ENCODE results near the gene LFNG. TPM values are rescaled to one million over a fixed set of nuclear protein-coding genes. Genes with fewer than 3 reads are reported as not detected.

LFNG gene
- total and polyA plus RNA-seq, 7 experiments from 2014 or later: 1.2 to 246 (median 120) TPM

DNA sequence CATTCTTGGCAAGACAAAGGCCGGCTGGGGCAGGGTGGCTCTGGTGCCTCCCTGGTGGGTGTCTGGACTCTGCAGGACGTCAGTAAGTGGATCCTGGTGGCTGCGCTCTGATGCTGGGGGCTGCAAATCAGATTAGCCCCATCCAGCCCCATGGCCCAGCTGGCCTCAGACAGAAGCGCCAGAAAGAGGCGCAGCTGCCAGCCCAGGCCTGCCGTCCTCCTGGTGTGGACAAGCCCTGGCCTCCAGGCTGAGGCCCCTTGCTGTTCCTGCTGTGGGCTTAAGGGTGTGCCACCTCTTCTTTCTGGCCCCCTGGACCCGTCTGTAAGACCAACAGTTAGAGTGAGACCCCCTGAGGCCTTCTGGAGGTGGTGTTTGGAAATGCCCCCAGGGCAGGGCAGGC lies 5.9 kb upstream of the LFNG start:
- Mint-ChIP-seq H3K27me3 (peaks cover 0 to 11% (median 0%) of the 10 kb centered on the region in 5 donors), H3K4me1 (peaks cover 29 to 64% (median 43%) of the 10 kb centered on the region in 7 donors), H3K4me3 (no peak overlapping the region), H3K36me3 (no peaks in the 10 kb centered on the region), H3K27ac (peak overlapping the region in 1 of 9 donors; percentile 99), H3K9me3 (peaks cover 0 to 3% (median 0%) of the 10 kb centered on the region in 11 donors)
- no peaks in the 10 kb centered on the region for H3K27me3 ChIP-seq (ENCODE audit: control insufficient read depth in 2 of 2, insufficient read depth in 2 of 2, low read length in 2 of 2)
- no peaks in the 10 kb centered on the region for H3K36me3 ChIP-seq (ENCODE audit: control insufficient read depth in 2 of 3, insufficient read depth in 3 of 3, low read length in 3 of 3)
- intact Hi-C loops (cut with micrococcal nuclease): no loop called here
- ATAC-seq (no peak), DNase-seq (no peak)
- H3K4me3 ChIP-seq (ENCODE audit: low read length): no peak overlapping the region
- ChIA-PET POLR2A (interaction anchor here (9.2 kb wide), 1 partner anchor 10 kb away, joined by 401 read pairs; the partner anchor contains the start of gene LFNG), CTCF (no interaction called here)
- H3K27ac ChIP-seq (ENCODE audit: low read depth, low read length): no peak overlapping the region
- H3K4me1 ChIP-seq (ENCODE audit: control insufficient read depth in 2 of 2, insufficient read depth in 2 of 2, low read length in 2 of 2): peaks cover 52 to 59% of the 10 kb centered on the region in 2 donors
- H3K9me3 ChIP-seq (ENCODE audit: control insufficient read depth in 2 of 3, low read length in 3 of 3): no peaks in the 10 kb centered on the region

GRCh38 chr7:2514473-2515423 lies 4.8 kb upstream of the LFNG start:
- peaks cover 20 to 53% (median 36%) of the 10 kb centered on the region in 7 donors for H3K4me1 Mint-ChIP-seq
- POLR2A ChIA-PET: interaction anchor here (0.6 to 9.2 kb wide), 3 partner anchors 9 to 322 kb away, joined by 4 to 401 read pairs (median 4); partner anchors contain the start of gene LFNG
- intact Hi-C loops (cut with micrococcal nuclease): no loop called here

DNA sequence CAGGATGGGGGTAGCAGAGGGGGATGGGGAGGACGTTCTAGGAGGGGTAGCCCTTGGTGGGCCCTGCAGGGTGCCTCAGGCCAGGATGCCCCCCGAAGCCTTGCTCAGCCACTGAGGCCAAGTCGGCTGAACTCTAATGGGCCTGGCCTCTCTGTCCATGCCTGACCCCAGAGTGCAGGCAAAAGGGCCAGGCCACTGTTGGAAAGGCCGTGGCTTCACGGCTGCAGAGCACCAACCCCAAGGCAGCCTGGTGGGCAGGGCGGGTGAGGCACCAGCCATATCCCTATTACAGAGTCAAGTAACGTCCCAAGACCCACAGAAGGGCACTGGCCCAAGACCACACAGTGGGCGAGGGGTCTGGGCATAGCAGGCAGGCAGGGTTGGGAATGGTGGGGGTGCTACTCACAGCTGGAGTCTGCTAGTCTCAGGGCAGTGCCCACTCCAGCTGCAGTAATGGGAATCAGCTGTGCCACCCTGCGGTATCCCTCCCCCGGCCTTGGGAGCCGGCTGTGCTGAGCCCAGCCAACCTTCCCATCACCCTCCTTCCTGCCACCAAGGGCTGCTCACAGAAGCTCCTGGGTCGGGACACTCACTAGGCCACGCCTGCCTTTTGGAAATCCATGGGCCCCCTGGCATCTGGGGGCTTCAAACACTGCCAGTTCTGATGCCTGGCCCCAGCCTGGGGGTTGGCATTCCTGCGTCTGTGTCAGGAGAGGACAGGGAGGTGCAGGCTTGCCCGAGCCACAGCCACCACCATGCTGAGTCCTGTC lies 4.0 kb upstream of the LFNG start:
- Mint-ChIP-seq H3K27ac (peak overlapping the region in 1 of 9 donors; percentile 59), H3K27me3 (peaks cover 0 to 11% (median 0%) of the 10 kb centered on the region in 5 donors), H3K4me1 (peaks cover 14 to 45% (median 31%) of the 10 kb centered on the region in 7 donors), H3K36me3 (peaks cover 0 to 2% (median 0%) of the 10 kb centered on the region in 5 donors), H3K4me3 (no peak overlapping the region), H3K9me3 (peaks cover 0 to 3% (median 0%) of the 10 kb centered on the region in 11 donors)
- ChIA-PET CTCF (no interaction called here), POLR2A (interaction anchor here (0.6 to 9.2 kb wide), 4 partner anchors 8 to 323 kb away, joined by 4 to 401 read pairs (median 10); partner anchors contain the start of gene LFNG)
- intact Hi-C loops (cut with micrococcal nuclease): no loop called here
- Histone ChIP-seq H3K9me3 (ENCODE audit: control insufficient read depth in 2 of 3, low read length in 3 of 3) (no peaks in the 10 kb centered on the region), H3K36me3 (ENCODE audit: control insufficient read depth in 2 of 3, insufficient read depth in 3 of 3, low read length in 3 of 3) (peaks cover 0 to 6% (median 0%) of the 10 kb centered on the region in 3 experiments), H3K4me1 (ENCODE audit: control insufficient read depth in 2 of 2, insufficient read depth in 2 of 2, low read length in 2 of 2) (peaks cover 33 to 40% of the 10 kb centered on the region in 2 donors), H3K27me3 (ENCODE audit: control insufficient read depth in 2 of 2, insufficient read depth in 2 of 2, low read length in 2 of 2) (no peaks in the 10 kb centered on the region), H3K4me3 (ENCODE audit: low read length) (no peak overlapping the region), H3K27ac (ENCODE audit: low read depth, low read length) (no peak overlapping the region)
- ATAC-seq (no peak), DNase-seq (no peak)

More at GRCh38 chr7:2514473-2515423, 4.8 kb upstream of the LFNG start:
- H3K27ac ChIP-seq (ENCODE audit: low read depth, low read length): no peak overlapping the region
- no peaks in the 10 kb centered on the region for H3K36me3 ChIP-seq (ENCODE audit: control insufficient read depth in 2 of 3, insufficient read depth in 3 of 3, low read length in 3 of 3)
- H3K27me3 ChIP-seq (ENCODE audit: control insufficient read depth in 2 of 2, insufficient read depth in 2 of 2, low read length in 2 of 2): no peaks in the 10 kb centered on the region
- Mint-ChIP-seq H3K27me3 (peaks cover 0 to 11% (median 0%) of the 10 kb centered on the region in 5 donors), H3K9me3 (peaks cover 0 to 3% (median 0%) of the 10 kb centered on the region in 11 donors), H3K27ac (no peak overlapping the region), H3K4me3 (no peak overlapping the region), H3K36me3 (no peaks in the 10 kb centered on the region)
- H3K4me1 ChIP-seq (ENCODE audit: control insufficient read depth in 2 of 2, insufficient read depth in 2 of 2, low read length in 2 of 2): peaks cover 42 to 48% of the 10 kb centered on the region in 2 donors
- no peak for ATAC-seq
- H3K4me3 ChIP-seq (ENCODE audit: low read length): no peak overlapping the region
- no peak for DNase-seq
- no peaks in the 10 kb centered on the region for H3K9me3 ChIP-seq (ENCODE audit: control insufficient read depth in 2 of 3, low read length in 3 of 3)
- CTCF ChIA-PET: no interaction called here

DNA sequence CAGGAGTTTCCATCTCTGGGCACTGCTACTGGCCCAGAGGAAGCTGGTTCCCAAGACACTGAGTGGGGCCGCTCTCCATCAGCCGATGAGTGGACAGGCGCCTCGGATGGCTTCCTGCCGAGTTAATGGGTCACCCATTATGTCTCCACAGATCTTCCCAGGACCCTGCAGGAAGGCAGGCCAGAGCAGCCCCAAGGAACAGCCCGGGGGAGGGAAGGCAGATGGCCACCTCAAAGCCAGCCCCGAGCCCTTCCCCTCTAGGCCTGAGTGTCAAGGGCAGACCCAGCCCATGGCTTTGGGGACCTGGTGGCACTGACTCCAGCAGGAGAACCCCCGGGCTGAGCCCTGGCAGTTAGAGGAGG lies 3.4 kb upstream of the LFNG start:
- H3K9me3 ChIP-seq (ENCODE audit: control insufficient read depth in 2 of 3, low read length in 3 of 3): no peaks in the 10 kb centered on the region
- H3K27ac ChIP-seq (ENCODE audit: low read depth, low read length): no peak overlapping the region
- Mint-ChIP-seq H3K4me1 (peaks cover 14 to 39% (median 29%) of the 10 kb centered on the region in 7 donors), H3K4me3 (no peak overlapping the region), H3K27me3 (peaks cover 0 to 11% (median 0%) of the 10 kb centered on the region in 5 donors), H3K9me3 (peaks cover 0 to 3% (median 0%) of the 10 kb centered on the region in 11 donors), H3K27ac (no peak overlapping the region), H3K36me3 (peaks cover 0 to 5% (median 0%) of the 10 kb centered on the region in 5 donors)
- H3K36me3 ChIP-seq (ENCODE audit: control insufficient read depth in 2 of 3, insufficient read depth in 3 of 3, low read length in 3 of 3): peaks cover 0 to 8% (median 0%) of the 10 kb centered on the region in 3 experiments
- no peaks in the 10 kb centered on the region for H3K27me3 ChIP-seq (ENCODE audit: control insufficient read depth in 2 of 2, insufficient read depth in 2 of 2, low read length in 2 of 2)
- no peak overlapping the region for H3K4me3 ChIP-seq (ENCODE audit: low read length)
- intact Hi-C loops (cut with micrococcal nuclease): no loop called here
- POLR2A ChIA-PET: interaction anchor here (3.1 to 15.7 kb wide), 2 partner anchors 6 to 12 kb away, joined by 16 to 401 read pairs; no protein-coding TSS in a partner anchor
- ATAC-seq: no peak
- no peak for DNase-seq
- H3K4me1 ChIP-seq (ENCODE audit: control insufficient read depth in 2 of 2, insufficient read depth in 2 of 2, low read length in 2 of 2): peaks cover 28 to 34% of the 10 kb centered on the region in 2 donors
- CTCF ChIA-PET: no interaction called here

DNA sequence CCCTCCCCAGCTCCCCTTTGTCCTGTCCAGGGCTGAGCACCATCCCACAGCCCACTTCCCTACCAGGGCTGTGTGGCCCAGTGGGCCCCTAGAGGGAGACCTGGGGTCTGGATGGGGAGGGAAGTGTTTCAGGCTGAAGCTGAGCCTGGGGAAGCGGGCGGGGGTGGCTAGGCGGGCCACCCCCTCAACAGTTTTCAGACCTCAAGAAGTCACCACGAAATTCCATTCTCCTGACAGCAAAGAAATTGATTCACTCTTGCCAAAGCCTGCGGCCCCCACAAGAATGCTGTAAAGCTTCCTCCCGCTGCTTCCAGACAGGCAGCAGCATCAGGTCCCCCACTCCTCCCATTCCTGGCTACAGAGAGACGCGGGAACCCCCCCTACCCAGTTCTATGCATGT lies 2.5 kb upstream of the LFNG start:
- ATAC-seq (no peak), DNase-seq (no peak)
- Histone ChIP-seq H3K36me3 (ENCODE audit: control insufficient read depth in 2 of 3, insufficient read depth in 3 of 3, low read length in 3 of 3) (peaks cover 0 to 8% (median 0%) of the 10 kb centered on the region in 3 experiments), H3K4me3 (ENCODE audit: low read length) (no peak overlapping the region), H3K4me1 (ENCODE audit: control insufficient read depth in 2 of 2, insufficient read depth in 2 of 2, low read length in 2 of 2) (peaks cover 21 to 28% of the 10 kb centered on the region in 2 donors), H3K27me3 (ENCODE audit: control insufficient read depth in 2 of 2, insufficient read depth in 2 of 2, low read length in 2 of 2) (no peaks in the 10 kb centered on the region), H3K9me3 (ENCODE audit: control insufficient read depth in 2 of 3, low read length in 3 of 3) (no peaks in the 10 kb centered on the region), H3K27ac (ENCODE audit: low read depth, low read length) (no peak overlapping the region)
- Mint-ChIP-seq H3K4me1 (peaks cover 18 to 36% (median 29%) of the 10 kb centered on the region in 7 donors), H3K9me3 (peaks cover 0 to 3% (median 0%) of the 10 kb centered on the region in 11 donors), H3K36me3 (peaks cover 0 to 11% (median 0%) of the 10 kb centered on the region in 5 donors), H3K27ac (peak overlapping the region in 5 of 9 donors; percentile 48 to 81 (median 74)), H3K27me3 (peaks cover 0 to 11% (median 0%) of the 10 kb centered on the region in 5 donors), H3K4me3 (peak overlapping the region in 4 of 10 donors; percentile 7 to 98 (median 73))
- ChIA-PET POLR2A (interaction anchor here (3.0 to 15.7 kb wide), 3 partner anchors 6 to 13 kb away, joined by 11 to 401 read pairs (median 16); no protein-coding TSS in a partner anchor), CTCF (no interaction called here)
- intact Hi-C loops (cut with micrococcal nuclease): no loop called here
